ENCODE data around the gene PROCR.
"Not testable (repeated sequence)": the region's sequence is repeated elsewhere in the genome, so short reads cannot be mapped to it uniquely, and the experiment has no call there.

Gene PROCR

DNA sequence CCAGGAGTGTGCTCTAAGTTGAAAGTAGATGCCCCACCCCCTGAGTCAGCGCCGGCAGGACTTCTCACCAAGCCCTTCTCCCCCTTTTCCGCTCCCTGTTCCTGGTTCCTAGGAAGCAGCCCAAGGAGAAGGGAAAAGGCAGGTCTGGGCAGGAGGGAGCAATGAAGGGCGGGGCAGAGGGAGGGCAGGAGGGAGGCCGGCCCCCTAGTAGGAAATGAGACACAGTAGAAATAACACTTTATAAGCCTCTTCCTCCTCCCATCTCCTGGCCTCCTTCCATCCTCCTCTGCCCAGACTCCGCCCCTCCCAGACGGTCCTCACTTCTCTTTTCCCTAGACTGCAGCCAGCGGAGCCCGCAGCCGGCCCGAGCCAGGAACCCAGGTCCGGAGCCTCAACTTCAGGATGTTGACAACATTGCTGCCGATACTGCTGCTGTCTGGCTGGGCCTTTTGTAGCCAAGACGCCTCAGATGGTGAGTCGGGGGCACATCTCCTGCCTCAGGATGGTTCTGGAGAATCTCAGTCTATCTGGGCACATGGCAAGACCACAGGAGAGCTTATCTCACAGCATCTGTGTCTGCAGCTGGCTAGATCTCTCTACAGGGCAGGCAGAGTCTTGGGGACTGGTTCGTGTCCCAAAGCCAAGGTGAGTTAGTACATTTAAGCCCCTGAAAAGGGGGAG, at the start of gene PROCR:
TSS of gene PROCR (plus strand) at position 320 of the 681 bp plus-strand sequence. CDS start at position 403, 83 bp downstream.
- DNase-seq = no peak

DNA sequence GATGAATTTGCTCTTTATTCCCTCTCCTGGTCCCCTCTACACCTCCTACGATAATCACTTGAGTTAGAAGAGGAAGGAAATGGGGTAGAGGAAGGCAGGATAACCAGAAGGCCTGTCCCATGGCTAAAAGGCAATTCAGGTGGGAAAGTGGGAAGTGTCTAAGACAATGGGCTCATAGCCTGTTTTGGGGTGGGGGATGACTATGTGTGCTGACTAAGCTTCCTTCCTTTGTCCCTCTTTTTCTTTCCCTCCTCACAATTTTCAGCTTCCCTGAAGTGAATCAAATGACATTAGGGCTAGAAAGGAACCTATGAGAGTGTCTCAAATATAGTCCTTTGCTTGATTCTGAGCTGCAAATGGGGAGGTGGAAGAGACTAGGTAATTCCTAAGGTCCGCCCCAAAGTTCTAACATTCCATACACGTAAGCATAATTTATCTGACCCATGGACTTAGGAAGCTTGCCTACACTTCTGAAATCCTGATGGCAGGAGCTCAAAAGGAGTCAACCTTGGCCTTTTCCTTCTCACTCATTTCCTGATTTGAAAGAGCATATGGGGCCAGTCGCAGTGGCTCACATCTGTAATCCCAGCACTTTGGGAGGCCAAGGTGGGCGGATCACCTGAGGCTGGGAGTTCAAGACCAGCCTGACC, 49.0 kb upstream of the PROCR start:
- no peak for DNase-seq

DNA sequence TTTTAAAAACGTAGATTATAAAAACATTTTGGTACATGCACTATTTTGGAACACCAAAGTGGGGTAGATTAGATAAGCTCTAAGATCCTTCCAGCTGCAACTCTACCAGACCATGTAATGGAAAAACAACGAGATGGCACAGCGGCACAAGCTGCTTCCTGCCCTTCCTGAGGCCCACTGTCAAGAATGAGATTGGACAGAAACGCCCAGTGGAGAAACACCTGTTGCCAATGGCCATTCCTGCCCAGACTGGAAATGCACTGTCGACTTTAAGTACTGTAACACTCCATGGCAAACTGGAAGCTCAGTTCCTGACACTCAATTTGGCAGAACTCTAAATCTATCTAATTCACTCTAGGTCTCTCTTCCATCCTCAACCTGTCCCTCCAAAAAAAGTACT, 46.1 kb upstream of the PROCR start:
- no peak for DNase-seq

DNA sequence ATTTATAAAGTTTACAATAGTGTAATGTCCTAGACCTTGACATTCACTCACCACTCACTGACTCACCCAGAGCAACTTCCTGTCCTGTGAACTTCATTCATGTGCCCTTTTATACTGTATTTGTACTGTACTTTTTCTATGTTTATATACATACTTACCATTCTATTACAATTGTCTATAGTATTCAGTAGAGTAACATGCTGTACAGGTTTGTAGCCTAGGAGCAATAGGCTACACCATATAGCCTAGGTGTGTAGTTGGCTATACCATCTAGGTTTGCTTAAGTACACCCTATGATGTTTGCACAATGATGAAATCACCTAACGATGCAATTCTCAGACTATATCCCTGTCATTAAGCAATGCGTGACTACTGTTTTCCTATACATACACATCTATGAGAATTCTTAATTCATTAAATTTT, 42.2 kb upstream of the PROCR start:
- no peak for DNase-seq

DNA sequence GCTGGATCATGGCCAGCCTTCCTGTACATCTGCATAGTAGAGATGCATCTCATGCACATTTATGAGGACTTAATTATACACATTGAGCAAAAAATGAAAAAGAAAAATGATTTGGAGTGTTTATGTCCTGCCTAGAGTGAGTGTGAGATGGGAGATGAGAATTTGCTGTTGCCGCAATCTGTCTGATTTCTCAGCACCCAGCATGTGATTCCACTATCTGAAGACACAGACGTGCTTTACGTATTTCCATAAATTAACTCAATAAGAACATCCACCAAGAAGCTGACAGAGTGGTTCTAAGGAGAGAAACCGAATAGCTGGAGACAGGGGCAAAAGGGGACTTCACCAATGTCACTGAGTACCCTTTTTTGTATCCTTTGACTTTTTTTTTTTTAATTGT, 39.9 kb upstream of the PROCR start:
- DNase-seq = no peak

DNA sequence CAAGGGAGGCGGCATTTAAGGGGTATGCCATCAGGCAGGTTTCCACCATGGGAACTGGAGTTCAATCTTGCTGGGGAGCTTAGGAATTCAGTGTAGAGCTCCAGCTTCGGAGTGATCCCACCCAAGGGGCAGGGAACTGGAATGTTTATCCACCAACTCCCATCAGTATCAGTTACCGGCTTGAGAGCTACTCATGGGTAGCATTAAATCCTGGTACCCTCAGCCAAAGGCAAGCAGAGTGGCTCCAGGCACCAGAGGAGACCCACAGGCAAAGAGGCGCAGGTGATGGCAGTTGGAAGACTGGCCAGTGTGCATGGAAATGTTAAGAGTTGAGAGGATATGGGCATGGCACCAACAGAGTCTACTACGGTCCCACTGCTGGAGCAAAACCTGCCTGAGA, 38.8 kb upstream of the PROCR start:
- no peak for DNase-seq

DNA sequence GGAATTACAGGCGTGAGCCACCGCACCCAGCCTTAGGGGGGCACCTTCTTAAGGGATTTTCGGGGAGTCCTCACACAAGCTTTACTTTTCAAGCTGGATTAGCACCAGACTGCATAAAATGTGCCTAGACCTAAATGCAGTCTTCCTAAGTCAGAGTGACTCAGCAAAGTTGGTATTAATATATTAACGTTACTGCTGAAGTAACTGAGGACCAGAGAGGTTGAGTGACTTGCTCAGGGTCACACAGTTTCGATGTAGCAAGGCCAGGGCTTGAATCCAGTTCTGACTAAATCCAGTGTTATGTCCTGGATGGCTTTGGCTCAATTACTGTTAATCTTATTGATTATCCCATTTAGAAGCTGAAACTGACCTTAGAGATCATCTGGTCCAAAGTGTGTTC, 38.1 kb upstream of the PROCR start:
- no peak for DNase-seq

DNA sequence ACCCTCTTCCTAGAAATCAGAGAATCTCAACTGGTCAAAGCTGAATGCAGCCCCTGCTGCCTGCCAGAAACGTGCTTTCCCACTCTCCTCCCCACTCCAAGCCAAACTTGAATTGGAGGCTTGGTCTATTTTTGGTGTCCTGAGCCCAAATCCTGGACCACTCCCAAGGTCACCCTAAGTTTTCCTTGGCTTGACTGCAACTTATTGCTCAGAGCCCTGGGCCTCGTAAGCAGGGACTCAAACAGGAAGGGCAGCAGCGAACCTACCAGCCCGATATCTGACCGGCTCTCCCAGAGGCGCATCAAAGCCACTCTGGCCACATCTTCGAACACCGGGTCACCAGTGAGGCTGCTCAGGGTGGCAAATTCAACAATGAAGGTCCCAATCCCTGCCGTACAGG, 37.4 kb upstream of the PROCR start:
- DNase-seq = no peak

DNA sequence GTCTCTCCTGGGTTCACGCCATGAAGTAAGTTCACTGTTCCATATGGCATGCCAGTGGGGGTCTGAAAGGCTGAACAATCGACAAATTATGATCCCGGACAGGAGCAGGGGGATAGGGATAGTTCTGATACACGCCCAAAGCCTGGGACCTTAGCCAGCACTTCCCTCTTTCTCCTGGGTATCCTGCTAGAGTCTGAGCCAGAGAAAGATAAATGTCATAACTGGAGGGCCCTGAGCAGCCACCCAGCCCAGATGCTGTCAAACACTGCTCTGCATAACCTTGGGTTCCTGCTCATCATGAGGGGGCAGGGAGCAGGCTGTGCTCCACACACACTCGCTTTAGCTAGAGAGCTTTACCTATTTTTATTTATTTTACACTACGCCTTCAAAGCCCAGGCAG, 37.0 kb upstream of the PROCR start:
- DNase-seq = no peak

DNA sequence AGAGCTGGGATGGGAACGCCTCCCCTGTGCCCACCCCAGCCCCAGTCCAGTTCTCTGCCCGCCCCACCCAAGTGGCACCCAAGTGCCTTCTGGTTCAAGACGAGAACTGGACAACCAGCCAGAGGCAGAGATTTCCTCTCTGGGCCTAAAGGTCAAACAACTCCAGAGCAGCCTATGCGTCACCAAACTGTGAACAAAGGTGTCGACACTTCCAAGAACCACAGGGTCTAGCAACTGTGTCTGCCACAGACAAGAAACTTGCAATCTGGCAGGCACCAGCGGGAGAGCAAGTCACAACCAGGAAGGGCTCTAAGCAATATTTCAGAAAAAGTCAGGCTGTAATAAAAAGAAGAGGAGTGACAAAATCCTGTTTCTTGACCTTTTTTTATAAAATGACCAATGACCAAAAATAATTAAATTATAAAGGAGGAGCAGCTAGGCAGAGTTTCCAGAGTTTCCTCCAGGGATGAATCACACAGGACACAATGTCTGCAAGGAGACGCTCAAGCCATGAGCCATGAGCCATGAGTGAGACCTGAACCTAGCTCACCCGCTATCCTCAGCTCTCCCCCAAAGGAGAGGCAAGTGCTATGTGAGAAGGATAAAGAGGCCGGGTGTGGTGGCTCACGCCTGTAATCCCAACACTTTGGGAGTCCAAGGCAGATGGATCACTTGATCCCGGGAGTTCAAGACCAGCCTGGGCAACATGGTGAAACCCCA, 35.8 kb upstream of the PROCR start:
- DNase-seq = no peak

DNA sequence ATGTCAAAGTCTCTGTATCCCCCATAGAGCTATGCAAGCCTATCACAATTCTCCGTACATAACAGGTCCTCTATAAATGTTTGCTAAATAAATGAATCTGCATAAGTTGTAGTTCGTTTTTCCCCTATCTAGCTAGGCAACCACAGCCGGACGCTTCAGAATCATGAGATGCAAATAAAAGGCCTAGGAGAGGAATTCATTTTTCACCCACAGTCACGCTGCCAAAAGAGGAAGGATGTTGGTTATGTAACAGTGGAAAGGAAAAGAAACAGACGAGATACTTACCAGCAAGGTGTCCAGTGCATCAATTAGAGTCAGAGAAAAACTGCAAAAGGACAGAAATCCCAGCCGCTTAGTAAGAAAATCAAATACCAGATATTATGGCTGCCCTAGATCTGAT, 27.2 kb upstream of the PROCR start:
- DNase-seq = no peak

DNA sequence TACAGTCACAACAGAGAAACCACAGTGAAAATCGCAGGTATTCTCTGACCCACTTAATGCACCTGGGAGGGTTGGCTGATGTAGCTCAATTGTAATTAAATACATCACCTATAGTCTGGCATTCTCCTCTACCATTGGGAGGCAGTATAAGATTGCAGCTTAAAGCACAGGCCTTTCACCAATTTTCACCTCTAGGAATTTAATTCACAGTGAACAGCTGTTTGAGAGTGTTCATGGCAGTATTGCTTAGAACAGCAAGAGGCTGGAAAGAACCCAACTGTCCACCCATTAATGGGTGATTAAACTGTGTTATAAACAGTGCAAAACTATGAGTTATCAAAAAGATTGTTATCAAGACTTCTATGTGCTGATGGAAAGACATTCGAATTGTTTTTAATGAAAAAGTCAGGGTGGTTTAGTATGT, 26.7 kb upstream of the PROCR start:
- no peak for DNase-seq

DNA sequence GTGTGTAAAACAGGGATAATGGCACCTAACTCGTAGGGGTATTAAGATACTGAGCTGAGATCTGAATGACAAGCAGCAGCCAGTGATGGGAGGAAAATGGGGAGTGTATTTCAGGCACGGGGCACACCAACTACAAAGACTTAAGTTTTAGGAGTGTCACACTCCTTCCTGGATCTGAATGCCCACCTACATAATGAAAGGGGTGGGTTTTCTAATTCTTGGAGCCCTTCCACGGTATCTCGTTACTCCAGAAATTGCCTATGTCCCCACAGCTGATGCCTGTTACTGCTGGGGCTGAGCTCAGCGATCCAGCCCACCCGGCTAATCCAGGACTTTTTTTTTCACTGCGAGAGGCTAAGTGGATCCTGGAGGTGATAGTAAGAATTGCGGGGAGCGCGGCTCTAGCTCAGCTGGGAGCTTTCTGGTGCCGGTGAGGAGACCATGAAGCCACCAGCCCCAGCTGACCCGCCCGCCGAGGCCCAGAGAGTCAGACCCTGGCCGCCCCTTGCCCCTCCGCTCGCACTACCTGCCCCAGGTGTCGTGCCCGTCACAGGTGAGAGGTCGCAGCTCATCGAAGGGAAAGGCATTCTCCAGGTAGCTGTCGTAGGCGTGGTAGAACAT, 25.5 kb upstream of the PROCR start:
- no peak for DNase-seq

DNA sequence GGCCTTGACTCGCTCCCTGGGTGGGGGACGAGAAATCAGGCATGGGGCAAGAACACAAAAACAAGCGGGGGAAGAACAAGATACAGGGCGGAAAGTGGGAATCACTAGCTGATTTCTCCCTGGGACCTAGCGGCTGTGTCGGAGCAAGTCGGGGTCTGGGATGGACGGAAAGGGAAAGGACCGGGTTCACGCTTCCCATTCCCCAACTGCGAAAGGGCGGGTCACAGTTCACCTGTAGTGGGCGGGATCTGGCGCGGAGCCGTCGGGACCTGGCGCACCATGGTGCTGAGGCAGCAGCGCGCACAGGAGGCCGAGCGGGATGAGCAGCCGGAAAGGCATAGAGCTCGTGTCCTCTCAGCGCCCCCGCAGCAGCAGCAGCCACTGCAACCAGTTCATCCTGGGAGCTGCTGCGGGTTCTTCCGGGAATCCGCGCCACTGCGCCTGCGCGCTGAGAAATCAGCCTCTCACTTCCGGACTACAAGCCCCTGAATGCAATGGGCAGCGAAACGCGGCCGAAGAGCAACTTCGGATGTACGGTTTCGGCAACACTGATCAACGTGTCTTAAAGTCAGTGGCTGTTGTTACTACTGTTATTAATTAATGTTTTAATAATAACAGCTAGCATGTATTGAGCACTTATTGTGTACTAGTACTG, 24.8 kb upstream of the PROCR start, which contains the start of gene EDEM2:
TSS of gene EDEM2 (minus strand) at position 417 of the 655 bp plus-strand sequence. CDS start at position 339, 78 bp downstream.
- DNase-seq = peak; percentile 92

DNA sequence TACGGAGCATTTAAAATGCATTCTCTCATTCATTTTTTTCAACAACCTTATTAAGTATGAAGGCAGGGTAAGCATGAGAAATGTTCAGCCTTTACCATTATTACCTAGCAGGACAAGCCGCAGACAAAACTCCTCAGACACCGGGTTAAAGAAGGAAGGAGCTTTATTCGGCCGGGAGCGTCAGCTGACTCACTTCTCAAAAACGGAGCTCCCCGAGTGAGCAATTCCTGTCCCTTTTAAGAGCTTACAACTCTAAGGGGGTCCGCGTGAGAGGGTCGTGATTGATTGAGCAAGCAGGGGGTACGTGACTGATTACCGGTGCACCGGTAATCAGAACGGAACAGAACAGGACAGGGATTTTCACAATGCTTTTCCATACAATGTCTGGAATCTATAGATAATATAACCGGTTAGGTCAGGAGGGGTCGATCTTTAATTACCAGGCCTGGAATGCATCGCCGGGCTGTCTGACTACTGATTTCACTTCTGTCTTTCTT, 24.2 kb upstream of the PROCR start:
- peak; percentile 23 for DNase-seq

DNA sequence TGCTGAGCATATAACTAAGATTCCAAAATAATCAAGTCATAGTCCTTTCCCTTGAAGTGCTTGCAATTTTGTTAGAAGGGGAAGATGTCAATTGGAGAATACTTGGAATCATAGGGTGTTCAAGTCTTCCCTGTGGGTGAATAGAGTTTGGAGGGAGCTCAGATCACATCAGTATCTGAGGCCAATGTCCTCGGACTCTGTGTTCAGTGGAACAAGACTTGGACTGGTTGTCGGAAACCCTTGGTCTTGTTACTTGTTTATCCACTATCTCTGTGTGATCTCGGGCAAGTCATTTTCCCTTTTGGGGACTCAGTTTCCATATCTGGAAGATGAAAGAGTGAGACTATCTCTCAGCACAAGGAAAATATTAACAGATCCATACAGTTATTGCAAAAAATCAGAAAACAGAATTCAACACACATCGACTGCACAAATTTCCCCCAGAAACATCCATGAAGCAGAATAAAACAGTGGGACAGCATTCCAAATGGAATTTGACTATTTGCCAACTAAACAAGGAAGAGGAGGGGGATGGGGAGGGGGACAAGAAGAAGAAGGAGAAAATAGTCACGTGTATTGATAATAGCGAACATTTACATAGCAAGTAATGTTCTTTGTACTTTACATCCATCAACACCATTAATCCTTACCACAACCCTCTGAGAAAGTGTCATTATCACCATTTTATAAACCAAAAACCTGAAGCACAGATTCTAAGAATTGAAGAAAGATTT, 20.9 kb upstream of the PROCR start:
- DNase-seq = no peak

DNA sequence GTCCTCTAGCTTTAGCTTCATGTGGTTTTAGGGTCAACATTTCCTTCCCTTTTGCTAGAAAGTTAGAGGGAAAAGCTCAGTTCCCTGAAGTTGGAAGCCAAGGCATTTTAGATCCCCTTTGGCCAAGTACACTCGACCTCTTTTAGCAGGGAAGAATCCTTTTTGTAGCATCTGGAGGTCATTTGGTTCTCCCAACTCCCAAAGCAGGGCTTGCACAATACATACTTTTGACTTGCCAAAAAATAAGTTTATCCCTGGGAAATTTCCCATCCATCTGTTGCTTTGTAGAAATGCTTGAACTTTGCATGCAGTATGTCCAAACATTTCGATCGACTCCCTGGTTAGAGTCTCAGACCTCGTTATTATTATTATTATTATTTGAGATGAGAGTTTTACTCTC, 20.1 kb upstream of the PROCR start:
- no peak for DNase-seq

DNA sequence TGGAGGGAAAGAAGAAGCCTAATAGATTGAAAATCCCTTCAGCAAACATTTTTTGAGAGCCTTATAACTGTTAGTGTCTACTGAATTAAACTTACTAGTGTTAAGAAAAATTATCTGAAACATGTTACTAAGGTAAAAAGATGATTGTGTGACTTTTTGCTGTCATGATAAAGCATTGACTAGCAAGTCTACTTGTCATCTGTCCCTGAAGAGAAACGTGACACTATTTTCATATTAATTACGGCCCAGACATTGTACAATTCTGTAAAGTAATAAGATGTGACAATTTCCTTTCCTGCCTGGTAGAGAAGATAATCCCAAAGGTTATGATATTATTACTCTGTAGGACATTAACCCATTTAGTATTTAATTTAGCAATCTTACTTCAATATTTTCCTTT, 15.9 kb upstream of the PROCR start:
- no peak for DNase-seq

DNA sequence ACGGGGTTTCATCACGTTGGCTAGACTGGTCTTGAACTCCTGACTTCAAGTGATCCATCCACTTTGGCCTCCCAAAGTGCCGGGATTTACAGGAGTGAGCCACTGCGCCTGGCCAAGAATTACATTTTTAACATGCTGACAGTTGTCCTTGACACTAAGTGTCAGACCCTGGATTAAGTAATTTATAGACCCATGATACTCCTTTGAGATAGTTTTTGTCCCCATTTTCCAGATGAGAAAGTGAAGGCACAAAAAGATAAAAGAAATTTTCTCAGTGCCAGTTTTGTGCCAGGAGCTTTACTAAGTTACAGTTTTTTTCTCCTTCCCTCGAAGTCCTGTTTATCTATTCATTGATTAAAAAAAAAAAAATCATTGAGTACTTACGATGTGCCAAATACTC, 14.9 kb upstream of the PROCR start:
- DNase-seq = no peak

DNA sequence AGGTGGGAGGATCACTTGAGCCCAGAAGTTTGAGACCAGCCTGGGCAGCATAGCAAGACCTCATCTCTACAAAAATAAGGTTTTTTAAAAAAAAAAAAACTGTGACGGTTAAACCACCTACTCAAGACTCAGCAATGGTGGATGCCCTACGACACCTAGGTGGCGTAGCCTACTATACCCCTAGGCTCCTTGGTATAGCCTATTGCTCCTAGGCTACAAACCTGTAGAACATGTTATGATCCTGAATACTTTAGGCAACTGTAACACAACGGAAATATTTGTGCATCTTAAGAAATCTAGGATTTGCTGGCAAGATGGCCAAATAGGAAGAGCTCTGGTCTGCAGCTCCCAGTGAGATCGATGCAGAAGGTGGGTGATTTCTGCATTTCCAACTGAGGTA, 11.5 kb upstream of the PROCR start:
- DNase-seq = not testable (repeated sequence)

DNA sequence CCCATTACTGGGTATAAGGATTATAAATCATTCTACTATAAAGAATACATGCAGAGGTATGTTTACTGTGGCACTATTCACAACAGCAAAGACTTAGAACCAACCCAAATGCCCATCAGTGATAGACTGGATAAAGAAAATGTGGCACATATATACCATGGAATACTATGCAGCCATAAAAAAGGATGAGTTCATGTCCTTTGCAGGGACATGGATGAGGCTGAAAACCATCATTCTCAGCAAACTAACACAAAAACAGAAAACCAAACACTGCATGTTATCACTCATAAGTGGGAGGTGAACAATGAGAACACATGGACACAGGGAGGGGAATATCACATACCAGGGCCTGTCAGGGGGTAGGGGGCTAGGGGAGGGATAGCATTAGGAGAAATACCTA, 7.3 kb upstream of the PROCR start:
- DNase-seq = not testable (repeated sequence)

Measured in activated T-cell treated with anti-CD3 and anti-CD28 coated beads, Interleukin-2, amount 50 U/mL, for 1 hour (primary cell).